Measurements from ENCODE around the gene S100A2. TPM values are rescaled to one million over a fixed set of nuclear protein-coding genes. Genes with fewer than 3 reads are reported as not detected.
A peak's percentile ranks its signal among the peaks of the same experiment; 100 is the strongest.

S100A2 gene
- total RNA-seq, 1 experiment from 2014 or later: 147 TPM

- ChIA-PET POLR2A (ENCODE audit: unreplicated experiment) (interaction anchor here (0.5 to 2.2 kb wide), 7 partner anchors 9 to 181 kb away, joined by 3 to 26 read pairs (median 5); partner anchors contain the start of genes CHTOP, S100A2 and S100A6), CTCF (interaction anchor here (0.7 to 0.8 kb wide), 3 partner anchors 22 to 83 kb away, joined by 3 to 5 read pairs (median 3); partner anchors contain the start of gene S100A13)
- no peaks in the 10 kb centered on the region for H3K36me3 ChIP-seq (ENCODE audit: low read depth)
- intact Hi-C loops (cut with micrococcal nuclease; ENCODE audit: unreplicated experiment): loop anchor here (1.0 kb wide), 1 partner anchor 8 kb away; no protein-coding TSS in a partner anchor
- H3F3A ChIP-seq (ENCODE audit: insufficient read depth, low read depth): peaks cover 45% of the 10 kb centered on the region
- peak overlapping the region; percentile 65; the same call in 1 of the 2 replicates for H2AFZ ChIP-seq
- peak overlapping the region; percentile 67 for H3K27ac ChIP-seq
- peak overlapping the region; percentile 89 for H3K4me2 ChIP-seq
- peak overlapping the region; percentile 61 for H3K4me3 ChIP-seq
- H3K9me3 ChIP-seq (ENCODE audit: insufficient read depth, low read depth): no peaks in the 10 kb centered on the region
- H3K4me1 ChIP-seq (replicated peaks; ENCODE audit: insufficient read depth): peaks cover 92% of the 10 kb centered on the region
- H4K20me1 ChIP-seq (ENCODE audit: insufficient read depth): no peaks in the 10 kb centered on the region
- BruUV-seq (replicated peaks): TSS peak; percentile 34
- no peak for DNase-seq
- TF ChIP-seq EZH2 (IDR thresholded peaks at IDR 0.05; ENCODE audit: low read depth): no peak
- TF ChIP-seq, protein P1, sequence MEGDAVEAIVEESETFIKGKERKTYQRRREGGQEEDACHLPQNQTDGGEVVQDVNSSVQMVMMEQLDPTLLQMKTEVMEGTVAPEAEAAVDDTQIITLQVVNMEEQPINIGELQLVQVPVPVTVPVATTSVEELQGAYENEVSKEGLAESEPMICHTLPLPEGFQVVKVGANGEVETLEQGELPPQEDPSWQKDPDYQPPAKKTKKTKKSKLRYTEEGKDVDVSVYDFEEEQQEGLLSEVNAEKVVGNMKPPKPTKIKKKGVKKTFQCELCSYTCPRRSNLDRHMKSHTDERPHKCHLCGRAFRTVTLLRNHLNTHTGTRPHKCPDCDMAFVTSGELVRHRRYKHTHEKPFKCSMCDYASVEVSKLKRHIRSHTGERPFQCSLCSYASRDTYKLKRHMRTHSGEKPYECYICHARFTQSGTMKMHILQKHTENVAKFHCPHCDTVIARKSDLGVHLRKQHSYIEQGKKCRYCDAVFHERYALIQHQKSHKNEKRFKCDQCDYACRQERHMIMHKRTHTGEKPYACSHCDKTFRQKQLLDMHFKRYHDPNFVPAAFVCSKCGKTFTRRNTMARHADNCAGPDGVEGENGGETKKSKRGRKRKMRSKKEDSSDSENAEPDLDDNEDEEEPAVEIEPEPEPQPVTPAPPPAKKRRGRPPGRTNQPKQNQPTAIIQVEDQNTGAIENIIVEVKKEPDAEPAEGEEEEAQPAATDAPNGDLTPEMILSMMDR (conservative IDR thresholded peaks at IDR 0.05): no peak
- H3K79me2 ChIP-seq (ENCODE audit: low read depth): peaks cover 16% of the 10 kb centered on the region; the same call in 1 of the 2 replicates
- H3K27me3 ChIP-seq (ENCODE audit: insufficient read depth, low read depth): no peaks in the 10 kb centered on the region
- H3K9me2 ChIP-seq (ENCODE audit: insufficient read depth): no peaks in the 10 kb centered on the region
Observed at GRCh38 chr1:153544453-153545066, 21.1 kb downstream of the S100A2 start.

- H3K4me2 ChIP-seq: peak overlapping the region; percentile 89
- no peaks in the 10 kb centered on the region for H4K20me1 ChIP-seq (ENCODE audit: insufficient read depth)
- H3K27ac ChIP-seq: no peak overlapping the region
- no peak for DNase-seq
- H3K36me3 ChIP-seq (ENCODE audit: low read depth): no peaks in the 10 kb centered on the region
- H2AFZ ChIP-seq: no peak overlapping the region
- H3K9me2 ChIP-seq (ENCODE audit: insufficient read depth): no peaks in the 10 kb centered on the region
- H3F3A ChIP-seq (ENCODE audit: insufficient read depth, low read depth): peaks cover 51% of the 10 kb centered on the region
- peak overlapping the region; percentile 61; the same call in 1 of the 2 replicates for H3K4me3 ChIP-seq
- ChIA-PET CTCF (no interaction called here), POLR2A (ENCODE audit: unreplicated experiment) (interaction anchor here (0.7 to 1.2 kb wide), 2 partner anchors 22 to 90 kb away, joined by 4 to 5 read pairs; partner anchors contain the start of gene CHTOP)
- H3K79me2 ChIP-seq (ENCODE audit: low read depth): peaks cover 16% of the 10 kb centered on the region; the same call in 1 of the 2 replicates
- H3K27me3 ChIP-seq (ENCODE audit: insufficient read depth, low read depth): no peaks in the 10 kb centered on the region
- no TSS peak for BruUV-seq (replicated peaks)
- intact Hi-C loops (cut with micrococcal nuclease; ENCODE audit: unreplicated experiment): loop anchor here (1.0 kb wide), 1 partner anchor 7 kb away; no protein-coding TSS in a partner anchor
- no peak for TF ChIP-seq EZH2 (IDR thresholded peaks at IDR 0.05; ENCODE audit: low read depth)
- TF ChIP-seq, protein P1 (conservative IDR thresholded peaks at IDR 0.05): no peak
- peaks cover 92% of the 10 kb centered on the region for H3K4me1 ChIP-seq (replicated peaks; ENCODE audit: insufficient read depth)
- no peaks in the 10 kb centered on the region for H3K9me3 ChIP-seq (ENCODE audit: insufficient read depth, low read depth)
Observed at GRCh38 chr1:153543736-153544135, 21.9 kb downstream of the S100A2 start.

GRCh38 chr1:153542956-153543711, 22.5 kb downstream of the S100A2 start:
- no peak overlapping the region for H2AFZ ChIP-seq
- H3K27ac ChIP-seq: peak overlapping the region; percentile 94
- intact Hi-C loops (cut with micrococcal nuclease; ENCODE audit: unreplicated experiment): no loop called here
- DNase-seq: no peak
- H3K4me1 ChIP-seq (replicated peaks; ENCODE audit: insufficient read depth): peaks cover 92% of the 10 kb centered on the region
- no peaks in the 10 kb centered on the region for H4K20me1 ChIP-seq (ENCODE audit: insufficient read depth)
- H3K4me2 ChIP-seq: peak overlapping the region; percentile 89
- peaks cover 16% of the 10 kb centered on the region; the same call in 1 of the 2 replicates for H3K79me2 ChIP-seq (ENCODE audit: low read depth)
- H3K9me3 ChIP-seq (ENCODE audit: insufficient read depth, low read depth): no peaks in the 10 kb centered on the region
- POLR2A ChIA-PET (ENCODE audit: unreplicated experiment): interaction anchor here (0.7 kb wide), 1 partner anchor 23 kb away, joined by 4 read pairs; no protein-coding TSS in a partner anchor
- BruUV-seq (replicated peaks): no TSS peak
- H3K27me3 ChIP-seq (ENCODE audit: insufficient read depth, low read depth): no peaks in the 10 kb centered on the region
- H3K36me3 ChIP-seq (ENCODE audit: low read depth): no peaks in the 10 kb centered on the region
- TF ChIP-seq, protein P1 (conservative IDR thresholded peaks at IDR 0.05): no peak
- TF ChIP-seq EZH2 (IDR thresholded peaks at IDR 0.05; ENCODE audit: low read depth): no peak
- peaks cover 57% of the 10 kb centered on the region for H3F3A ChIP-seq (ENCODE audit: insufficient read depth, low read depth)
- CTCF ChIA-PET: no interaction called here
- H3K9me2 ChIP-seq (ENCODE audit: insufficient read depth): no peaks in the 10 kb centered on the region
- peak overlapping the region; percentile 61; the same call in 1 of the 2 replicates for H3K4me3 ChIP-seq

All from PC-9 (cell line).